Dedifferentiated amniotic fluid mesenchymal stem cell (primary cell): ENCODE results near the gene MRPL55.

Source experiments
- DNase-seq: peaks from one replicate; pipeline ENCODE4 v3.0.0-alpha.2; 2016; ENCODE audit errors: extremely low spot score

Gene MRPL55

GRCh38 chr1:228084797-228085196 lies 24.3 kb downstream of the MRPL55 start:
- no peak for DNase-seq

DNA sequence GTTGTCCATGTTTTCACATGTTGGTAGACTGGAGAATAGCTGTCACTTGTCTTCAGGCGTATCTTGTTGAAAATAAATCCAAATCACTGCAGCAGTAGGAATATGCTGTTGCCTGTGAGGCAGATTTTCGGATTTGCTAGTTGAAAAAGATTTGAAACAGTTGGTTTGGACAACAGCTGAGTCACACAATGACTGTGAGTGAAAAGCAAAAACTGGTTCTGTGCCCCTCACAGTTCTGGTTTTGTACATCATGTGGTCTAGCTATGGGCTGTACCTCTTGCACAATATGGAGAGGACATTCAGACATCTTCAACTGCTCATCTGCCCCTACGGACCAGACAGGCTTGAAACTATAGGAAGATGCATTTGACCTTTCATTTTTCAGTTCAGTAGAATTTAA lies 24.8 kb downstream of the MRPL55 start:
- DNase-seq, result peak; percentile 35

DNA sequence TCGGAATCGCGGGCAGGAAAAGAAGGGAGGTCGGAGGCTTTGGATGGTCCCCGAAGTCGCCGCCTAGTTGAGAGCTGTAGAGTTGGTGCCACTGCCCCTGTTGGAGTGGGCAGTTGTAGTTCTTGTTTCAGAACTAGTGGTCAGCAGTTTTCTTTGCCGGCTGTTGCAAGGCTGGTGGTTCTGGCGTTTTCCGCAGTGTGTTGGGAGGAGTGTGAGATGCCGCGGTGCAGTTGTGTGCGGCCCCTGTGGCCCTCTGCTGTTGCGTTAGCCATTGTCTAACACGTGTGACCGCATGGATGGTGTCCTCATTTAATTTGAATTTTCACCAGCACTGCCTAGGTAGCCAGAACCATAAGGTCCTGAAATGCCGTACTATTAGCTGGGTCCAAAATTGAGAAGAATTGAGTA lies 25.2 kb downstream of the MRPL55 start:
- DNase-seq, result no peak

GRCh38 chr1:228082918-228083870 lies 25.9 kb downstream of the MRPL55 start:
- DNase-seq, result no peak

DNA sequence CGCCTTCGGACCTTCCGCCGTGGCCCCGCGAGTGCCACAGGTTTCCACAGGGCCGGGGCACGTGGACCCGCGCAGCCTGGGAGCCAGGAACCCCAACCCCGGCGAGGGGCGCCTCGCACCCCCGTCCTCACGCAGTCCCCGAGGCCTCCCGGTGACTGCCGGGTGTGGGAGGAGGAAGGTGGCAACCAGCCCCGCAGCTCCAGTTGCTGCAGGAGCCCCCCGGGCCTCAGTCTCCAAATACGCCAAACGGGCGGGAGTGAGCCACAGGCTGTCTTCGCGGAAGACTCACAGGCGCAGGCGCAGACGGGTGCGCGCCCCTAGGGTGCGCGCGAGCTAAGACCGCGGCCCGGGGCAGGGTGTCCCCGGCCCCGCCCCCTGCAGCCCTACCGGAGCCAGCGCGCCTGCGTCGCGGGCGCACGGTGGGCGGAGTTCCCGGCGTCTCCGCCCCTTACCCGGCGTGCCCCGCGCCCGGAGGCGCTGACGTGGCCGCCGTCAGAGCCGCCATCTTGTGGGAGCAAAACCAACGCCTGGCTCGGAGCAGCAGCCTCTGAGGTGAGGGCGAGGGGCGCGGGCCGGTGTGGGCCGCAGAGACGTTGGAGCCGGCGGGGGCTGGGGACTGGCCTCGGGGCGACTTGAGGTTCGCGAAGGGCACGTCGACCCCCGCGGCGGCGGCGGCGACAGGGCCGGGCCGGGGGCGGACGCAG lies 26.7 kb downstream of the MRPL55 start, which contains the start of gene ARF1:
Gene ARF1 (plus strand): TSS at position 495 of the 704 bp plus-strand sequence. CDS start 14,407 bp downstream, outside the sequence.
- peak; percentile 88 for DNase-seq

DNA sequence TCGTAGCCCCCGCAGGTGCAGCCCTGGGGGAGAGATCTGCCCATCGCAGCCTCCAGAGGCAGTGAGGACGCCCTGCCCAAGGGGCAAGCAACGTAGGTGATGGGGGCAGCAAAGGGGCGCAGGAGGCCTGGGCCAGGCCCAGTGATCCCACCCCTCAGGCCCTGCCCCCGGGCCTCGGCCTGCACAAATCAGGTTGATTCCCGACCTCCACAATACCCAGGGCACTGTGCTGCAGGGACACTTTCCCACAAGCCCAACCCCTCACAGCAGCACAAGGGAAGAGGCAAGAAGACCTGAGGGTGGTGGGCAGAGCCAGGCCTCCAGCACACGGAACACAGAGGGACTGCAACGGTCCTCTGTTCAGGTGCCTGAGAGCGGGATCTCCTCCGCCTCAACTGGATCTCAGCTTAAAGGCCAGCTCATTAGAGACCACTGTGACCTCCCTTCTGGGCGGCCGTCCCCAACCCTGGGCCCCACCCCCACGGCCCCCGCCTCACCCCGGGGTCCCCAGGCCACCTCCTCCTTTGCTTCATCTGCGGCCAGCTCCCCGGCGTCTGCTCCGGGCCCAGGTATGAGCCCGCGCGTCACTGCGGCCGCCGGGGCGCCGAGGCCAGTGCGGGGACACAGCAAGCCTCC lies 27.4 kb downstream of the MRPL55 start:
- DNase-seq, result no peak

DNA sequence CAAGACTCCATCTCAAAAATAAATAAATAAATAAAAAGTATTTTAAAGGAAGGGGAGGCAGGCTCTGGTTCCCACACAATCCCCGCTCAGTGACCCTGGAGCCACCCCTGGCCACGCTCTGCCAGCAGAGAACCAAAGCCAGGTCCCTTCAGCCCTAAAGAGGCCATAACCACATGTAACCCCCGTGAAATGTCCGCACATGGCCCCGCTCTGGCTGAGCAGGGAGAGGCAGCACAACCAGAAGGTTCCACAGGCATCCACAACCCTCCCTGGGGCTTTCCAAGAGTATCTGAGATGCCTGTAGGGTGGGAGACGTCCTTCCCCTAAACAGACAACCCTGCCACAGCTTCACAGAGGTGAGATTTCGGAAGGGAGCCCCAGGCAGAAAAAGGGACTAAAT lies 28.0 kb downstream of the MRPL55 start:
- DNase-seq, result no peak

DNA sequence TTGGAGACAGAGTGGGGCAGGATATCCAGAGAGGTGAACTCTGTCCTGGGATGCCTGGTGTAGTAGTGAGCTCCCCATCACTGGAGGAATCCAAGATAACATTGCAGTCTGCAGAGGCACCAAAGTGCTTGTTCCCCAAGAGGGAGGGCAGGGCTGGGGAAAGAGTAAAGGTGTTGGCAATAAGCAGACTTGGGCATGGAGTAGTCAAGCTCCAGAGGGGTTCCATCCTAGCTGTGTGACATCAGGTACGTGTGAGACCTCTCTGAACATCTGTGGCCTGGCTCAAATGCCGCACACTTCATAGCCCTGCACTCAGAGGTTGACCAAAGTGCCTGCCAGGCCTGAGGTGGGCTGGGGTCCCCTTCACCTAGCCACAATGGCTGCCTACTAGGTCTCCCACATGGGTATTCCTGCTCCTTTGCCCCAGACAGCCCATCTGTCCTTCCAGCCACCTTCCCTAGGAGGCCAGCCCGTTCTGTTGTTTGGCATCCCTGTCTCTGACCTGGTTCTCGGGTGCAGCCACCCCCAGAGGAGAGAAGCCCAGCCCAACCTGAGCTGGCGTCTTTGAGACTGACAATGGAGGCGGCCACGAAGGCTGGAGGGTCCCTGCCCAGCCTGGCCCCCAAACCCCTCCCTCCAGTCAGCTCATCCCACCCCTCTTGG lies 29.4 kb downstream of the MRPL55 start:
- DNase-seq, result no peak

GRCh38 chr1:228079013-228079412 lies 30.1 kb downstream of the MRPL55 start:
- DNase-seq, result no peak

DNA sequence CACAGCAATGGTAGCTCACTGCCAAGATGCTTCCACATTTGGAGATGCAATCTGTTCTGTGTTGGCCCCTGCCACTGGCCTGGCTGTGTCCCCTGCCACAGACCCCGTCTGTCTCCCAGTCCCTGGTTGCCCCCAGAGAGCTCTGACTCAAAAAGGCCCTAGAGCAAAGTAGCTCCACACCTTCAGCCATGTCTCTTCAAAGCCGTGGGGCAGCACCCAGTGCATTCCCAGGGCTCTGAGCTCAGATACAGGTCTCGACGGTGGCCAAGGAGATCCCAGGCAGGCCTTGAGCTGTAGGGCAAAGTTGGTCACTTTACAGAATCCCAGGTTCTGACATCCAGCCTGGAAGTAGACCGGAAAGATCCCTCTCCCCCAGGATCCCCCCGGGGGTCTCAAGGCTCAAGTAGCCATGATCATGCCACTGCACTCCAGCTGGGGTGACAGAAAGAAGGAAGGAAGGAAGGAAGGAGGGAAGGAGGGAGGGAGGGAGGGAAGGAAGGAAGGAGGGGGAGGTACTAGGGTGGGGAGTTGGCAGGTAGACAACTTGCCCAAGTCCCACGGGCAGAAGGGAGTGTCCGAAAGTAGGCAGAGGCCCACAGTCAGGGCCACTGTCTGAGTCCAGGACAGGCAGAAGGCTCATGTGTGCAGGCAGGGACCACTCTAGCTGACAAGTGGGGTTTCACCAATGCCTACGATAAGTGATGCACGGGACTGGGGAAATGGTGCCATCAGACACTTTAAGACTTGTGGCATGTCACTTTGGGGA lies 31.4 kb downstream of the MRPL55 start:
- DNase-seq, result no peak

GRCh38 chr1:228076796-228077430 lies 32.2 kb downstream of the MRPL55 start:
- no peak for DNase-seq

- DNase-seq, result no peak
Measured at GRCh38 chr1:228075801-228076271, 33.3 kb downstream of the MRPL55 start.

DNA sequence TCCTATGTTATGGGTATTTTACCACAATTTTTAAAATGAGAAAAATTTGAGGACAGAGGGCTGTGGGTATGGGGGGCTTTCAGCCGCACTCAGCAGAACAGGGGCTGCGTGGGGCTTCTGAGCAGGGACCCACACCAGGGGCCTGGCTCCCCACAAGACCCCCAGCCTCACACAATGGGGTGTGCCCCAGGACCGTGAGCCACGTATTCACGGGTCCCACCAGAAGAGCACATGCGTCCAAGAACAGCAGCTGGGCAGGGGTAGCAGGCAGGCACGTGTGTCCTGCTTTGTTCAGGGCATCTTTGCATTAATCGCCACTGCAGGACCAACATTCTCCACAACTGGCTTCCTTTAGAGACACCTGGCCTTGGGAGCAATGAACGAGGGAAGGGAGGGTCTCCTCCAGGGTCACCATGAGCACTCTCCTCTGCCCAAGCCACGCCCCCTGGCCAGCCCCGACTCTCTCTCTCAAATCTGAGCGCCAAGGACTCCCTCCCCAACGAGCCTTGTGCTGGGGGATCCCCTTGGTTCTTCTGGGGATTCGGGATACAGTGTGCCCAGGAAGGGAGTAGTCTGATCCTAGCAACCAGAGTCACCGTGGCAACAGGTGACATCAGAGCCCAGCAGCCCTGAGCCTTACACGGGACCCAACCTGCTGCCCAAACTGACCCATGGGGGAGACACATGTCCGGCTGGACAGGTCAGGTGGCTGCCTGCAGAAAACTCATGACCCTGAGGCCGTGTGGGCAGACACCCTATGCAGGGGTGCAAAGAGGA lies 34.0 kb downstream of the MRPL55 start:
- no peak for DNase-seq

- no peak for DNase-seq
Measured at GRCh38 chr1:228073857-228074545, 35.1 kb downstream of the MRPL55 start.

GRCh38 chr1:228073061-228073856 lies 35.8 kb downstream of the MRPL55 start:
- no peak for DNase-seq

DNA sequence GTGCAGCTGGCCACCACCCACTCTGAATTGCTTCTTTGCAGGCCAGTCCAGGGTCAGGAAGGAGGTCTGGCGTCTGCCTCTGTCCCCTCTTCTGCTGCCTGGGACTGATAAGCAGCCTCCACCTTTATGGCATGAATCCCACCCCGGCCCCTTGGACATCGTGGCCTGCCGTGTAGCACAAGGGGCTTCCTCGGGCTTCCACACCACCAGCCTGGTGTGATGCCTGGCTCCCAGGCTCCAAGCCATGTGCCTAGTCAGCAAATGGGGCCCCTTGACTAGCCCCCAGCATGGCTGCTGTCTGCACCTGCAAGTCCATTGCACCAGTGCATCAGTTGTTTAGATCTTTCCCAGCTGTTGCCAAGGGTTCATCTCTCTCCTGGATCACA lies 36.4 kb downstream of the MRPL55 start:
- DNase-seq, result no peak

- DNase-seq, result no peak
Measured at GRCh38 chr1:228071839-228072657, 37.1 kb downstream of the MRPL55 start.
